ES-I3 (cell line): Measurements from ENCODE around the gene COL3A1.

Experiments
- H3K36me3 ChIP-seq: 2 replicates; pipeline ENCODE4 v1.6.1; 2013; ENCODE audit warnings: mild to moderate bottlenecking, low read length, control low read depth, moderate library complexity; ENCODE audit not compliant: insufficient read depth
- H3K4me1 ChIP-seq: 2 replicates; pipeline ENCODE4 v1.6.1; 2013; ENCODE audit warnings: mild to moderate bottlenecking, control low read depth, low read length; ENCODE audit not compliant: insufficient read depth
- H3K9ac ChIP-seq: 2 replicates; pipeline ENCODE4 v1.6.1; 2013; ENCODE audit warnings: low read depth, mild to moderate bottlenecking, low read length, moderate library complexity
- H3K9me3 ChIP-seq: 2 replicates; pipeline ENCODE4 v1.6.1; 2013; ENCODE audit warnings: mild to moderate bottlenecking, low read length, moderate library complexity; ENCODE audit not compliant: control insufficient read depth, insufficient read depth

COL3A1 gene

GRCh38 chr2:188984065-188984491 is 9.9 kb downstream of the COL3A1 start:
- Histone ChIP-seq H3K9me3 (no peaks in the 10 kb centered on the region), H3K36me3 (no peaks in the 10 kb centered on the region), H3K9ac (no peak overlapping the region), H3K4me1 (no peaks in the 10 kb centered on the region)

GRCh38 chr2:188984680-188985079 is 10.5 kb downstream of the COL3A1 start:
- H3K4me1 ChIP-seq = no peaks in the 10 kb centered on the region
- H3K9me3 ChIP-seq = no peaks in the 10 kb centered on the region
- H3K9ac ChIP-seq = no peak overlapping the region
- H3K36me3 ChIP-seq = no peaks in the 10 kb centered on the region

- H3K36me3 ChIP-seq = no peaks in the 10 kb centered on the region
- H3K9ac ChIP-seq = no peak overlapping the region
- H3K4me1 ChIP-seq = no peaks in the 10 kb centered on the region
- H3K9me3 ChIP-seq = no peaks in the 10 kb centered on the region
Measured at GRCh38 chr2:188986839-188987238, 12.7 kb downstream of the COL3A1 start.

GRCh38 chr2:188993247-188993646 is 19.1 kb downstream of the COL3A1 start:
- H3K4me1 ChIP-seq = no peaks in the 10 kb centered on the region
- no peak overlapping the region for H3K9ac ChIP-seq
- H3K36me3 ChIP-seq = no peaks in the 10 kb centered on the region
- H3K9me3 ChIP-seq = peaks cover 2% of the 10 kb centered on the region; the same call in 1 of the 2 replicates

- no peaks in the 10 kb centered on the region for H3K36me3 ChIP-seq
- H3K9me3 ChIP-seq = peaks cover 2% of the 10 kb centered on the region; the same call in 1 of the 2 replicates
- H3K9ac ChIP-seq = no peak overlapping the region
Measured at GRCh38 chr2:188997263-188997662, 23.1 kb downstream of the COL3A1 start.

GRCh38 chr2:189000221-189000620 is 26.0 kb downstream of the COL3A1 start:
- Histone ChIP-seq H3K9me3 (no peaks in the 10 kb centered on the region), H3K4me1 (no peaks in the 10 kb centered on the region), H3K9ac (no peak overlapping the region), H3K36me3 (no peaks in the 10 kb centered on the region)

More at GRCh38 chr2:188997263-188997662, 23.1 kb downstream of the COL3A1 start:
- H3K4me1 ChIP-seq = no peaks in the 10 kb centered on the region

- Histone ChIP-seq H3K9me3 (no peaks in the 10 kb centered on the region), H3K36me3 (no peaks in the 10 kb centered on the region), H3K9ac (no peak overlapping the region), H3K4me1 (no peaks in the 10 kb centered on the region)
Measured at GRCh38 chr2:189002079-189002478, 27.9 kb downstream of the COL3A1 start.

- no peak overlapping the region for H3K9ac ChIP-seq
Measured at GRCh38 chr2:189008555-189009262, 34.5 kb downstream of the COL3A1 start.

GRCh38 chr2:189010536-189010935 is 36.4 kb downstream of the COL3A1 start:
- H3K9me3 ChIP-seq = no peaks in the 10 kb centered on the region
- peaks cover 8% of the 10 kb centered on the region; the same call in 1 of the 2 replicates for H3K4me1 ChIP-seq
- H3K9ac ChIP-seq = no peak overlapping the region
- H3K36me3 ChIP-seq = no peaks in the 10 kb centered on the region

More at GRCh38 chr2:189008555-189009262, 34.5 kb downstream of the COL3A1 start:
- H3K4me1 ChIP-seq = no peaks in the 10 kb centered on the region
- H3K9me3 ChIP-seq = no peaks in the 10 kb centered on the region
- no peaks in the 10 kb centered on the region for H3K36me3 ChIP-seq

GRCh38 chr2:189012351-189012750 is 38.2 kb downstream of the COL3A1 start:
- Histone ChIP-seq H3K36me3 (no peaks in the 10 kb centered on the region), H3K9me3 (no peaks in the 10 kb centered on the region), H3K4me1 (peaks cover 10% of the 10 kb centered on the region; the same call in 1 of the 2 replicates), H3K9ac (no peak overlapping the region)

- peaks cover 10% of the 10 kb centered on the region; the same call in 1 of the 2 replicates for H3K4me1 ChIP-seq
Measured at GRCh38 chr2:189013031-189013430, 38.9 kb downstream of the COL3A1 start.

GRCh38 chr2:189013671-189014448 is 39.7 kb downstream of the COL3A1 start:
- Histone ChIP-seq H3K9ac (no peak overlapping the region), H3K4me1 (peaks cover 10% of the 10 kb centered on the region; the same call in 1 of the 2 replicates)

More at GRCh38 chr2:189013031-189013430, 38.9 kb downstream of the COL3A1 start:
- no peaks in the 10 kb centered on the region for H3K9me3 ChIP-seq
- H3K9ac ChIP-seq = no peak overlapping the region
- H3K36me3 ChIP-seq = no peaks in the 10 kb centered on the region

GRCh38 chr2:189014449-189015138 is 40.4 kb downstream of the COL3A1 start:
- H3K36me3 ChIP-seq = no peaks in the 10 kb centered on the region
- H3K9ac ChIP-seq = no peak overlapping the region
- no peaks in the 10 kb centered on the region for H3K9me3 ChIP-seq
- peaks cover 10% of the 10 kb centered on the region; the same call in 1 of the 2 replicates for H3K4me1 ChIP-seq

More at GRCh38 chr2:189013671-189014448, 39.7 kb downstream of the COL3A1 start:
- Histone ChIP-seq H3K9me3 (no peaks in the 10 kb centered on the region), H3K36me3 (no peaks in the 10 kb centered on the region)

GRCh38 chr2:189015359-189015758 is 41.2 kb downstream of the COL3A1 start:
- Histone ChIP-seq H3K9ac (no peak overlapping the region), H3K4me1 (peaks cover 10% of the 10 kb centered on the region; the same call in 1 of the 2 replicates), H3K9me3 (no peaks in the 10 kb centered on the region), H3K36me3 (no peaks in the 10 kb centered on the region)
